HepG2 (cell line): ENCODE data around the gene EEF1AKMT3. TPM values are rescaled to one million over a fixed set of nuclear protein-coding genes. Genes with fewer than 3 reads are reported as not detected.

Experiments
- ATRX ChIP-seq: sonication (generic); formaldehyde crosslinking; IDR thresholded peaks from 2 replicates; pipeline ENCODE4 v1.4.0; 2020; ENCODE audit warnings: missing genetic modification reagents, borderline replicate concordance
- CREB3 ChIP-seq: sonication (generic); formaldehyde crosslinking; IDR thresholded peaks from 2 replicates; pipeline ENCODE4 v1.5.0; 2020; ENCODE audit warnings: missing genetic modification reagents
- CREM ChIP-seq, 2 experiments: sonication (generic) in 1 of 2; formaldehyde crosslinking in 1 of 2; IDR thresholded peaks; 2 replicates each; pipeline versions ENCODE4 v1.4.0 to v1.6.1; 2016 to 2020; ENCODE audit warnings: antibody characterized with exemption in 1 of 2, mild to moderate bottlenecking in 1 of 2, missing genetic modification reagents in 1 of 2
- FOSL2 ChIP-seq: sonication (generic); formaldehyde crosslinking; IDR thresholded peaks from 2 replicates; pipeline ENCODE4 v1.4.0; 2020; ENCODE audit warnings: missing genetic modification reagents
- KAT2B ChIP-seq: fragments of 150-350 bp; IDR thresholded peaks from 2 replicates; pipeline ENCODE4 v1.6.1; 2014; ENCODE audit warnings: low read depth, low read length, borderline replicate concordance
- KDM5A ChIP-seq: fragments of 200-600 bp; sonication (generic); IDR thresholded peaks from 2 replicates; pipeline ENCODE4 v1.7.0; 2018; ENCODE audit warnings: antibody characterized with exemption, mild to moderate bottlenecking, low read length, borderline replicate concordance
- MAFK ChIP-seq, 2 experiments: IDR thresholded peaks in 1 of 2; conservative IDR thresholded peaks in 1 of 2; 2 replicates each; pipeline ENCODE4 v1.6.1; 2011; ENCODE audit warnings: improper control_type of control experiment in 2 of 2, low read length in 2 of 2
- NFATC3 ChIP-seq: sonication (generic); formaldehyde crosslinking; IDR thresholded peaks from 2 replicates; pipeline ENCODE4 v1.5.1; 2020; ENCODE audit warnings: mild to moderate bottlenecking, missing genetic modification reagents
- RAD51 ChIP-seq: fragments of 450-650 bp; IDR thresholded peaks from 2 replicates; pipeline ENCODE4 v1.6.1; 2016; ENCODE audit warnings: borderline replicate concordance
- ZFYVE20 ChIP-seq: sonication (generic); formaldehyde crosslinking; IDR thresholded peaks from 2 replicates; pipeline ENCODE4 v1.8.0; 2023; ENCODE audit warnings: low read depth, mild to moderate bottlenecking, moderate library complexity, missing genetic modification reagents, borderline replicate concordance
- ZHX1 ChIP-seq: sonication (generic); formaldehyde crosslinking; IDR thresholded peaks from 2 replicates; pipeline ENCODE4 v1.8.1; 2022; ENCODE audit warnings: low read depth, mild to moderate bottlenecking, missing genetic modification reagents
- ZNF142 ChIP-seq: sonication (generic); formaldehyde crosslinking; IDR thresholded peaks from 2 replicates; pipeline ENCODE4 v1.4.0; 2020; ENCODE audit warnings: missing genetic modification reagents
- ZNF281 ChIP-seq: sonication (generic); formaldehyde crosslinking; IDR thresholded peaks from 2 replicates; pipeline ENCODE4 v1.4.0; 2020; ENCODE audit warnings: missing genetic modification reagents, borderline replicate concordance
- ZNF773 ChIP-seq: sonication (generic); formaldehyde crosslinking; IDR thresholded peaks from 2 replicates; pipeline ENCODE4 v1.4.0; 2020; ENCODE audit warnings: missing genetic modification reagents, borderline replicate concordance
- ZNF883 ChIP-seq: sonication (generic); formaldehyde crosslinking; IDR thresholded peaks from 2 replicates; pipeline ENCODE4 v1.5.1; 2020; ENCODE audit warnings: mild to moderate bottlenecking, missing genetic modification reagents; ENCODE audit errors: not compliant biosample characterization
- polyA plus RNA-seq, 8 experiments: library from polyadenylated mRNA; depleted of rRNA in 3 of 8; stranded (reverse) in 7 of 8; unstranded in 1 of 8; fragments of >200 nt; fragmentation: Illumina TruSeq in 4 of 8; extraction: Trizol in 4 of 8; gene quantifications; 2 replicates each; pipeline versions ENCODE4 v1.2.1 to v1.2.3, GENCODE V29; 2011 to 2016; ENCODE audit warnings: low read depth in 4 of 8, missing spikeins in 1 of 8, mixed read lengths in 1 of 8; ENCODE audit not compliant: insufficient read depth in 1 of 8
- total RNA-seq, 5 experiments: library from RNA; depleted of rRNA; stranded (reverse); fragments of >200 nt; fragmentation: Illumina TruSeq; extraction: Trizol; gene quantifications; 2 replicates each; pipeline ENCODE4 v1.2.3, GENCODE V29; 2016; ENCODE audit warnings: low read depth in 1 of 5

The EEF1AKMT3 gene
- total and polyA plus RNA-seq, 2 of the 13 experiments (the other 11 are each of a cell fraction or from before 2014, with no cell fraction given) = 4.7 to 11.4 TPM

- no peak for TF ChIP-seq KAT2B
- peak; percentile 68; the same call in 1 of the 2 replicates for TF ChIP-seq ZNF281 (CRISPR knock-in tag)
- TF ChIP-seq ZNF773 (CRISPR knock-in tag) = no peak
- TF ChIP-seq NFATC3 = no peak
- no peak for TF ChIP-seq ATRX
- TF ChIP-seq ZHX1 (CRISPR knock-in tag) = peak; percentile 99
- peak; percentile 16; the same call in 1 of the 2 replicates for TF ChIP-seq FOSL2
- TF ChIP-seq MAFK (conservative IDR thresholded peaks at IDR 0.05 in 1 of 2, IDR thresholded peaks at IDR 0.05 in 1 of 2; ENCODE audit: low read length in 2 of 2) = 0 out of 4 replicates have a peak, but pooled peaks of 1 of the 2 experiments have one; percentile 7
- TF ChIP-seq ZNF142 (CRISPR knock-in tag) = 0 out of 2 replicates have a peak, but pooled peaks have one; percentile 32
- TF ChIP-seq ZFYVE20 (CRISPR knock-in tag) = no peak
- no peak for TF ChIP-seq ZNF883 (CRISPR knock-in tag)
- no peak for TF ChIP-seq RAD51
- 0 out of 2 replicates have a peak, but pooled peaks have one; percentile 55 for TF ChIP-seq KDM5A
- peak; percentile 92; the same call in 1 of the 2 replicates for TF ChIP-seq CREM (IDR thresholded peaks at IDR 0.05)
- peak; percentile 66; the same call in 1 of the 2 replicates for TF ChIP-seq CREM (CRISPR knock-in tag; IDR thresholded peaks at IDR 0.05)
- no peak for TF ChIP-seq CREB3 (CRISPR knock-in tag)
Measured at GRCh38 chr12:57744194-57744776, 28.1 kb upstream of the EEF1AKMT3 start (continued).
